ENCODE data around the gene TIMM8A.

Gene TIMM8A, protein sequence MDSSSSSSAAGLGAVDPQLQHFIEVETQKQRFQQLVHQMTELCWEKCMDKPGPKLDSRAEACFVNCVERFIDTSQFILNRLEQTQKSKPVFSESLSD

DNA sequence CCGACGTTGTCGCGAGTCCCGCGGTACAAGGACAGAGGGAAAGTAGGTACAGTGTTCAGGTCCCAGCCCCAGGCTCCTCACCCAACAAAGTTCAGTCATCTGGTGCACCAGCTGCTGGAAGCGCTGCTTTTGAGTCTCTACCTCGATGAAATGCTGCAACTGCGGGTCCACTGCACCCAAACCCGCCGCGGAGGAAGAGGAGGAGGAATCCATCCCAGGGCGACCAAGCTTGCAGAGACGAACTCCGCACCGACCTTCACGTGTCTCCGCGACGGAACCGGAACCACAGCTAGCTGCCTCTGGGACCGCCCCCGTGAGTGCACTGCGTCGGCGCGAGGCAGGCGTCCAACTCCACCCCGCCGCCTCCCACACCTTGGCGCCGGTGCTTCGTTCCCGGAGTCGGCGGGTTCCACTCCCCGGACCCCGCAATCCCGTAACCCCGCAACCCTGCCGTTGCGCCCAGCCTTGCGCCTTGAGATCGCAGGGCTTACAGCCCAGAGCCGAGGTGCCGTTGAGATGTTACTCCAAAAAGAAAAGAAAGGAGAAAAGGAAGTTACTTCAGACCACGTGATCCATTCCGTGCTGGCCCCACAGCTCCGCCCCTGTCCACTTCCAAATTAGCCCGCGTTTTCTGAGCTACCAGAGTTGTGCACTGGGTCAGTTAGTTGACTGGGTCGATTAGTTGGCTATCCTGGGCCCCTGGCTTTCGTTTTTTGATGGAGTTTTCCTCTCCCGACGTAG, at the start of gene TIMM8A:
Gene TIMM8A, minus strand, starts transcription at position 291 of the 741 bp plus-strand sequence. Its CDS starts 78 bp downstream, at position 213.
- DNase-seq, result peak; percentile 90

DNA sequence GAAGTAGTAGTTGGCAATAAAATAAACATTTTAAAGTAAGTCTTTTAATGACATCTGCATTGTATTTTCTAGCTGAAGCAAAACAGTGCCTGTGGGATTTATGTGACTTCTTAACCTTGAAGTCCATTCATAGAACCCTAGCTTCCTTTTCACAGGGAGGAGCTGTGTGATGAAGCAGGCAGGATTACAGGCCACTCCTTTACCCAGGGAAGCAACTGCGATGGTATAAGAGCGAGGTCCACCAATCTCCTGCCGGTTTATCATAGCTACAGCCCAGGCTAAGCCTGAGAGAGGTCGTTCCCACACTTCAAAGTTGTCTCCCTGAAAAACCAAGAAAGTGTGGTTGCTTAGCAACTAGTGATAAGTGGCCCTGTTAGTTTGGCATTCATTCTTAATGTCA, 49.2 kb upstream of the TIMM8A start:
- peak; percentile 19 for DNase-seq

DNA sequence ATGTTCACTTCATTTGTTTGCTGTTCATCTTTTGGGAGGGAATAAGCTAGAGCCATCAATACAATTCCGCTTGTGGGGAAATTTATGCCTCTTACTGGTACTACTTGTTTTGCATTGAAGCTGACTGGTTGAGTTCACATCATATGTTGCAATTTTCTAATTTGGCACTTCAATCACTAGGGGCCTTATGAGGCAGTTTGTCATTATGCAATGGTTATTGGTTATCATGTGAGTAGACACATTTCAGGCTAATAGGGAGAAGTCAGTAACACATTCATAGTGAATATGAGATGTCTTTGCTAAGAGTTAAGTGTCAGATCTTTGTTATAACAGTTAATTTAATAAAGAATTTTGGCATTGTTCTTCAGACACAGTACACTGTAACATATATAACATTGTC, 47.2 kb upstream of the TIMM8A start:
- peak; percentile 67 for DNase-seq

DNA sequence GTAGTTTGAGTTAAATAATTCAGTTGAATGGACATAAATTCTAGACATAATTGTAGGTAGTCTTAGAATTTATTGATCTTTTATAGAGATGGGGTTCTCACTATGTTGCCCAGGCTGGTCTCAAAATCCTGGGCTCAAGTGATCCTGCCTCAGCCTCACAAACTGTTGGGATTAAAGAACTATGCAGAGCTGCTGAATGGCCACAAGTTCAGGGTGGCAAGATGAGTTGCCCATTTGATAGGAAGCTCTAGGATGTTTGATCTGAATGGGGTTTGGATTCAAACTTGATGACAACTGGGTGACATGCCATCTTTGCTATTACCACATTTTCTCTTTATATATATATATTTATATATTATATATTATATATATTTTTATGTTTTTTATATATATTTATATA, 45.8 kb upstream of the TIMM8A start:
- peak; percentile 42 for DNase-seq

DNA sequence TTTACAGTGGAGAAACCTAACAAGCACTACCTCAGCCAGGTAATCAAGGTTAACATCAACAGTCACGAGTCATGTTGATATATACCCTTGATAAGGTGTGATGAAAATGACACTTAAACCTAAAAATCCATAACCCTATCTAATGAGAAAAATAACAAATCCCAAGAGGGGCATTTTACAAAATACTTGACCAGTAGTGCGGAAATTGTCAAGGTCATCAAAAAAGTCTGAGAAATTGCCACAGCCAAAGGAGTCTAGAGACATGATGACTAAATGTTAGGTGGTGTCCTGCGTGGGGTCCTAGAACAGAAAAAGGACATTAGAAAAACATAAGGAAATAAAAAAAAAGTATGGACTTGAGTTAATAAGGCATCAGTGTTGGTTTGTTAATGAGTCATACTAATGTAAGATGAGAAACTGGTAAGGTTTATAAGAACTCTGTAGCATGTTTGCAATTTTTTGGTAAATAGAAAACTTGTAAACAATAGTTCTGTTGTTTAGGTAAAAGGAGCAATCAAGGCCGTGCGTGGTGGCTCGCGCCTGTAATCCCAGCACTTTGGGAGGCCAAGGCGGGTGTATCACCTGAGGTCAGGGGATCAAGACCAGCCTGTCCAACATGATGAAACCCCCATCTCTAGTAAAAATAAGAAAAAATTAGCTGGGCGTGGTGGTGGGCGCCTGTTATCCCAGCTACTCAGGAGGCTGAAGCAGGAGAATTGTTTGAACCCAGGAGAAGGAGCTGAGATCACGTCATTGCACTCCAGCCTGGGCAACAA, 45.2 kb upstream of the TIMM8A start:
- DNase-seq, result no peak

DNA sequence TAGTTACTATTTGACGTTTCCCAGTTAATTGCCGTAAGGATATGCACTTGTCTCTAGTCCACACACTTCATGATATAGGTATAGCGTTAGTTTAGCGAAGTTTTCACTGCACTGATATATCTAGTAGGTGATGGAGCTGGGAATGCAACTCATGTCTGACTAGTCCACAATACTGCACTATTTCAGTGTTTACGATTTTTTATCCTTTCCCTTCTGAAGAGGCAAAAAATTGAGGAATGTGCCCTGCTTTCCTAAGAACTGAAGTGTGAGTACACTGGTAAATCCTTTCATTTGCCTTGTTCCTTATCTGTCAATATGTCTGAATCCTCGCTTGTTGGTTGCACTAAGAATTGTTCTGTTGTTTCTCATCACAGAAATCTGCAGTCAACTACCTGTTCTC, 43.3 kb upstream of the TIMM8A start:
- DNase-seq, result no peak

DNA sequence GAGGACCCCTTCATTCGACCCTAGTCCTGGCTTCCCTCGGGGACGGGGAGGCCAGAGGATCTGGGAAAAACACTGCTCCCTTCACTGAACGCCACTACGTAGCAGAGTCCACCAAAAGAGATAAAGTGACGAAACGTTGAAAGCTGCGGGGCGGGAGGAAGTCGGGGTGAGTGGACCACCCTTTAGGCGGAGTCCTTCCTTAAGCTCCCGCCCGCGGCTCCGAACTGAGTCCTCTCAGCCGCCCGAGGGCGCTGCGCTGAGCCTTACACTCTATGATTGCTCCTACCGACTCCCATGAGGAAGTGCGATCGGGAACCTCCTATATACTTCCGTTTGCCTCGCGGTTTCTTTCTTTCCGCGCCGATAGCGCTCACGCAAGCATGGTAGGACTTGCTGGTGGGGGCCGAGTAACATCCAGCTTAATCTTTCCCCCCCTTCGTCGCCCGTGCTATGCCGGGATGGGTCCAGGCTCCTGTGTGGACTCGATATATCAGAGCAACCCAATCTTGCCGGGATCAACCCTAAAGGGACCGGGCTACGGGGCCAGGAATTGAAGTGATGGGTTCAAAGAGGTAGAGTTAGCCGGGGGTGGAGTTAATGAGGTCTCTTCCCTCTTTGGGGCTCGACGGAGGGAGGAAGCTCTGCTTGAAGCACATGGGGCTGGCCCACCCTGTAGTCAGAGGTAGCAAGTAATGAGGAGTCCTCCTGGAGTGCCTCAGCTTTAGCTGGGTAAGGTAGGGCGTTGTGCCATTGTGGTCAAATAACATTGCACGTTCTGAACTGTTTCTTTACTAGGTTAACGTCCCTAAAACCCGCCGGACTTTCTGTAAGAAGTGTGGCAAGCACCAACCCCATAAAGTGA, 42.4 kb upstream of the TIMM8A start, which contains the start of gene RPL36A:
Gene RPL36A, plus strand, starts transcription at position 348 of the 862 bp plus-strand sequence. Its CDS starts 33 bp downstream, at position 381.
- DNase-seq, result peak; percentile 98

DNA sequence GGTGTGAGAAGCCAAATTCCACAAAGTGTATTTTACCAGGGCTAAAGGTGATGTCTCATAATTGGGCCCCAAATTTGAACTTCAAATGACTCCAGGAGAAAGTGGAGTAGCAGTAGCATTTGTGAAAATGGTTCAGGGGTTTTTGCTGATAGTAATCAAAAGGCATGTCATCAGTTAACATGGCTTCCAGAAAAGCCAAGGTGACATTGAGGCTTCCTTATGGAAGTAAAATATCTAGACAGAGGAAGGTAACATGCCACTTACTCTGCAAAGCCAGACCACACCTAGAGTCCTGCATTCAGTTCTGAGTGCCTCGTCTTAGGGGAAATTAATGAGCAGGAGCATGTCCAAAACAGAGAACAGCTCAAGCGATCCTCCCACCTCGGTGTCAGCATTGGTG, 40.1 kb upstream of the TIMM8A start:
- DNase-seq, result no peak

DNA sequence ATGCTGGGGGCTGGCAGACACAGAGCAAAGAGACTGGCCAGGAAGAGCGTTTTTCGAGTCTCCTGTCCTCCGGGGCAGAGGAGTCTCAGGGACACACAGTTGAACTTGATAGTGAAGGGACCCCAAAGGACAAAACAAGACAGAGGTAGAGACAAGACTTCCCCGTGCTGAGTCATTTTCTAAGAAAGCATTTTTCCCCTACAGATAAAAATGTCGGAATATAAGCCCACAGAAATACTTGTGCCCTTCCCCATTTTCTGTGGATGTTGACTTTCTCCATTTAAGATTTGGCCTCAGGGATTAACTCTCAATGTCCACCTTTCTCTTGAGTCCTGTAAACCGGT, 38.0 kb upstream of the TIMM8A start:
- DNase-seq, result peak; percentile 39

DNA sequence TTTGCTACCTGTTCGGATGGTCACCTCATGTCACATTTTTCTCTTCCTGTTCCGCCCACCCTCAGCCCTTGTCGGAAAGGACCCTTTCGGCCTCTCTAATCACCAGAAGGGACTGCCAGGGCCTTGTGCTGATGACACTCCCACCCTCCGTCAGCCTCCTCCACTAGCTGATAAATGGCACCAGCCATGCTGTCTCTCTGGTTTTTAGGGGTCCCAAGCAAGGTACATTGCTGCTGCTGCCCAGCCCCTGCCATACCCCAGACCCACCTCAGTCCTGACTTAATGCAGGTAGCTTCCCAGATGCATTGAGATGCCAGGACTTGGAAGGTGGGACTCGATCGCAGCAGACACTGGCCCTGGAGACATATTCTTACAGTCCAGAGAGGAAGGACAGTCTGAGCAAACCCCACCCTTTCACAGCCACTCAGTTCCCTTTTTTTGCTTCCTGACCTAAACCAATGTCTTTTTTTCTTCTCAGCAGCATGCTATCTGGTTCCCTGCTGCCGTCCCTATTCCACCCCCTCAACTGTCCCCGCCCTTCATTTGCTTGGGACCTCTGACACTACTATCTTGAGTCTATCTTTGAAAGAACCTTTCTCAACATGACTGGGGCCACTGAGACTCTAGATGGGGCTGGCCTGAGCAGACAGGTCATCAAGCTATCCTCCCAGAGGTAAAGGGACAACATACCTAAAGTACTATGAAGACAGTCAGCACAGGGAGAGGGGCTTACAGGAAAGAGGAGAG, 37.4 kb upstream of the TIMM8A start, which contains the start of gene BTK:
Gene BTK, minus strand, starts transcription at position 397 of the 747 bp plus-strand sequence. CDS start 10,907 bp downstream, outside the sequence.
- peak; percentile 93 for DNase-seq

DNA sequence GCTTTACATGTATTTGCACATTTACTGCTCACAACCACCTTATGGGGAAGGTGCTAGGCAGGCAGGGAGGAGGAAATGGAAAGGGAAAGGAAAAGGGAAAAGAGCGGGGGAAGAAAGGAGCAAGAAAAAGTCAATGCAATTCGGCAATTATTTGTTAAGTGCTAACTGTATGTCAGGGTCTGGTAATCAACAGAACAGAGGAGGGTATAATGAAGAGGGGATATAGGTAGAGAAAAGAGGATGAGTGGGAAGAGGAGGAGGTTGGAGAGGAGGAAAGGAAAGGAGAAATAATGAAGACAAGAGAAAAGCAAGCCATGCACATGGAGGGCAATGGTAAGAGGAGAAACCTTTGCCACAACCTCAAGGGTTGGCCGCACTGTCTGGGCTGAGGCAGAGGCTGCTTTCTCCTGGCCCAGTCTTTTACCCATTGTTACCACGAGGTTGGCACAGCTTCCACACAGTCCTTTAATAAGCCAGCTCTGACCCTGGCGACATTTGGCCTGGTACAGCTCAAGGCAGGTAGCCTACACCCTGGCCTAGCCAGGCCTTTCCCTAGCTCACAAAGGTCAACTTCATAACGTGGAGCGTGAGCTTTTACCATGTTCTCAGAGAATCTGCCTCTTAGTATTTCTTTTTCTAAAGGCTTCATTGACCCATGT, 36.6 kb upstream of the TIMM8A start:
- DNase-seq, result peak; percentile 18

DNA sequence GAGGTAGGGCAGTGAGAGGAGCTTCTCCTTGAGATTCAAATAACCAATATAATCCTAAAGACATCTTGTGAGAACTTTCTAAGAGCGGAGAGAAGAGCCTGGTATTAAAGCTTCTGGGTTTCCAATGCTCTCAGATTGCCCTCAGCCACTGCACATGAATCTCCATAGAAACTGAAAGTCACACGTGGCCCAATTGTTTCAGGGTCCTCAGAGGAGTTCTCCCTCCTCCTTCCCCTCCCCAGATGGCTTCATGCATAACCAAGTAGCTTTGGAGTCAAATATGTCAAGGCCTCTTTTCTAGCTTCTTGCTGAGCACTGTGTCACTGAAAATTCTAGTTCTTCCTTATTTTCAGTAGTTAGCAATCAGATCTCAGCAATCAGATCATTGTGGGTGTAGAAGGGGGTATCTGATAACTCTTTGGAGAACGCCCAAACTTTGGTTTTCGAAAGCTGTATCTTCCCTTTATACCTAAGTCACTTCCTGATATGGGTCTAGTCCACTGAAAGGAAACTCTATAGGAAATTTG, 35.2 kb upstream of the TIMM8A start:
- DNase-seq, result peak; percentile 56

DNA sequence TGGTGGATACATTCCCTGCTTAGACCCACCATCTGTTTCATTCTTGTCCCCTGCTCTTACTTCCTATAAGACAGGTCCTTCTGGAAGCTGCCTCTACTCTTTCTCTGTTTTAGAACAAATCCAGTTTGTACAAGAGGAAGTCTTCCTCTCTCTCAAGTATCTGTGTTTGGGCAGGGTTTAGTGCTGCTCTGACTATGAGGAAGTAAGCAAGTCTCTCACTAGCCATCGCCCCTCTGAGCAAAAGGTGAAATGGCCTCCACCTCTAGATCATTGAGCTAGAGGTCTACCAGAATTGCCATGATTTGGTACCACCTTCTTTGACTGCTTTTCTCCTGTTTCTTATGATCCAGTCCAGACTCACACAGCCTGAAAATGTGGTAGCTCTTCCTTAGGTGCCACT, 29.0 kb upstream of the TIMM8A start:
- DNase-seq, result peak; percentile 44

DNA sequence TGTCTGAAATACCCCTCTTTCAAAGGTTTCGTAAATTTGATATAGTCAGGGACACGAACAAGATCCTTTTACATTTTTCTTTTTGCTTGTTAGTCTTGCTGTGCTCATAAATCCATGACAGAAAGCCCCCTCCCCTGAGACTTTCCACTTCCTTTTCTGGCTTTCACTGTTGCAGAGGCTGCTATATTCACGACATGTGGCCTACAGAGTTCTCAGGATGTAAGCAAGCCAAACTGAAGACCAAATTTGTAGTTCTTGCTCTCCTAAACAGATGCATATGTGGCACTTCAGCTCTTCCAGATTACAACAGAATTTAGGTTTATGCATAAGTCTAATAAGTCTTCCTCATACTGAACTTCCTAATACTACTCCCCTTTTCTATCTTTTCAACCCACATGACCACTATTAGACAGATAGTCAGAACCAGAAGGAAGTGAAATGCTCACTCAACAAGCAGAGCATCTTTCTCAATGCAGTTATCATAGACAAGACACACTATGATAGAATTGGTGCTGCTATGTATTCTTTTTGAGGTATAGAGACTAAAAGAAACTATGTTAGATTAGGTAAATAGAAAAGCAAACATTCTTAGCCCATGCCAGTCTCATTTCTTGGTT, 22.5 kb upstream of the TIMM8A start:
- DNase-seq, result peak; percentile 48

DNA sequence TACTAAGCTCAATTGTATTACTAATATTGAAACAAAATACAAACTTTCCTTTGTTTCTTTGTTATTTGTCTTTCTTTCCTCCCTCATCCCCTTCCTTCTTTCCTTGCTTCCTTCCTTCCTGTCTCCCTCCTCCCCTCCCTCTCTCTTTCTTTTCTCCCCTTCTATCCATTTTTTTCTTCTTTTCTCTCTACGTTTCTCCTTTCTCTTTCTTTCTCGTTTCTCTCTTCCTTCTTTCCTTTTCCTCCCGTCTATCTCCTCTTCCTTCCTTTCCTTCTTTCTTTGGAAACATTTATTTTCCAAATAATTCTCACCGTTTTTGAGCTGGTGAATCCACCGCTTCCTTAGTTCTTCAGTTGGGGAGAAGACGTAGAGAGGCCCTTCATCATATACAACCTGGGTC, 21.1 kb upstream of the TIMM8A start:
- no peak for DNase-seq

DNA sequence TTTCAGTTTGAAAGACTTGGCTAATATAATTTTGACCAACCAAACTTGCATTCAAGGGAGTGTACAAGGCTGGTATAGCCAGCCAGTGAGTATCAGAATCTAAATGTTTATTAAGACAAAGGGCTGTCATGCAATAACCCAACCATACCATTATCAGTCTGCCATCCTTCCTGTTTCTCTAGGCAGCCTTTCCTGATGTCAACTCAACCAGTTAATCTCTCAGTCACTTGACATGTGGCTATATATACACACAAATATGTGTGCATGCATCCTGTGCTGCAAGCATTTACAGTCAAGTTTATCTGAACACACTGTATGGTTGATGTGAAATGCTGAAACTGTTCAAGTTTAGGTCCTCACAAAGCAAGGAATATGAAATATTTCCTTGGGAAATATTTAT, 20.3 kb upstream of the TIMM8A start:
- DNase-seq, result peak; percentile 84

DNA sequence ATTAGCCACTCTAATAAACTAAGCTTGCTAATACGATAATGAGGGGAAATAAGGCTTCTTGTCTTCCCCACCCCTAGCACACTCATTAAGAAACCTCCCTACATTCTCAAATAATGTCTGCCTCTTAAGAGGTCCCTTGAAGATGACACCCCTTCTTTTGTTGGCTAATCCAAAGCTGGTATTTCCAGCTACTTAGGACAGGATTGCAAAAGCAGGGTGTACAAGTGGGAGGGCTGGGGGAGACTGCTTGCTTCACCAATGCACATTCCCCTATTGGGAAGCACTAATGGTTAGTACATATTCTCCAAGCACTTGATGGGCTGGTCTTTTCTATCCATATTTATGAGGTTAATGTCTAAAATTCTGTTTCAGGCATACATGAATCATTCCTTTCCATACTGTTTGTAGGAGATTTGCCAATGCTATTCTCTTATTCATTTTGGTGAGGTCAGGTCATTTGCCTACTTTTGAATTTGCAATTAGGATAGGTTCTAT, 16.8 kb upstream of the TIMM8A start:
- no peak for DNase-seq

DNA sequence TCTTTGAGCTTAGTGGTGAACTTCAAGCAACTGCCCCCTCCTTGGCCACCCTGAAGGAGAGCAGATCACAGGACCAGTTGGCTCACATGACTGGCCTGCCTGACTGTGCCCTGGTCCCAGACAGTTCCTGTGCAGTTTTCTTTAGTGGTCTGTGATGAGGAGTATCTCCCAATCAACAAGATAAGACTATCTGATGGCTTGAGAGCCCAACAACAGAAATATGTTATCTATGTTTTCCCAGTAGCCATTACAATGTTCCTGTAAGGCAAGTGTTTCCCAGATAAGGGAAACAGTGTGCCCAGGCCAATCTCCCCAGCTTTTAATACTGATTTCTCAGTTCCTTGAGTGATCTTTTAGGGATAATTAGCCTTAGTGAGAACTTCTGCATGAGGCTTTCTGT, 14.2 kb upstream of the TIMM8A start:
- DNase-seq, result peak; percentile 40

DNA sequence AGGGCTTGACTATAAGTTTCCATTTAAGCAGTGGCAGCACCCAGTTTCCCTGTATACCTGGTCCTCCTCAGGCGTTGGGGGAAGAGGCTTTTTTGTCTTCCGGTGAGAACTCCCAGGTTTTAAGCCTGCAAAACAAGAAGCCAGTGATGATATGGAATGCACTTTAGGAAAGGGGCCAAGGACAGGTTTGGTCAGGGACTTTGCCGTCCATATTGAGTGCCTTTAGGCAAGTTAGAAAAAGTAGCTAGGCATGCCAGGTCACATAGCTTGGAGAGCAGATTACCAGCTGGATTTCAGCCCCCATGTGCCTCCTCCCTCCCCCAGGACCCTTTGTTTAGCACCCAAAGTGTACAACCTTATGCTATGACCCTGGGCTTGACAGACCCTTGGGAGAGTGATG, 13.6 kb upstream of the TIMM8A start:
- no peak for DNase-seq

DNA sequence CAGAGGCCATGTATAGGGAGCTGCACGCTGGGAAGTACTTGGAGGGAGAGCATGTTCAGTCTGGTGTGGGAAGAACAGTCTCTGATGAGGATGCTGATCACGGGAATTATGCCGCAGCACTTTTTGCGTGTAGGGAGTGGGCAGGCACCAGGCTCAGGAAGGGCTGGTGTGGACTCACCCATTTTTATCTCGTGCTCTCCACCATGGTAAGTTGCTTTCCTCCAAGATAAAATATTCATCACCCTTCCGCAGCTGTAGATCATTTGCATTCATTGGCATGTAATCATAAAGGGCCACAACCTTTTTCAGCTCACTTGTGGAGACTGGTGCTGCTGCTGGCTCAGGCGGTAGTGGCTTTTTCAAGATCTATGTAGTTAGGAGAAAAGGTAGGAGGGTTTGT, 11.8 kb upstream of the TIMM8A start:
- peak; percentile 86 for DNase-seq

DNA sequence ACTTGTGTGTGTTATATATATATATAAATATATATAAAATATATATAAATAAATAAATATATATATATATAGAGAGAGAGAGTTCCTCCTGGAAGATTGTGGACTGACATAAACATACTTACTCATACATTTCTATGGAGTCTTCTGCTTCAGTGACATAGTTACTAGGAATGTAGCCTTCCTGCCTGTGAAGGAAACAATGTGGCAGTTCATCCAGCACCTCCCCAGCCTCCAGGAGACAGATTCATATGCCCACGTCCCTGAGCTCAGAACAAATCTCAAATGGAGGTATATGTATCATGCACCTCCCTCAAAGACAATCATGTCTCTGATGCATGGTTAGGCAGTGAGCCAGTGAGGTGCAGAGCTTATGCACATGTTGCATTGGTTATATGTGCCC, 11.4 kb upstream of the TIMM8A start:
- DNase-seq, result no peak
